K562 (cell line): ENCODE measurements around the gene LRPAP1. TPM values are rescaled to one million over a fixed set of nuclear protein-coding genes. Genes with fewer than 3 reads are reported as not detected.
"Not testable (repeated sequence)": the region's sequence is repeated elsewhere in the genome, so short reads cannot be mapped to it uniquely, and the experiment has no call there.

Experiments used
- ATAC-seq: fragments of 200-7000 bp; cut with Tn5 transposase; 3 replicates; pipeline ENCODE4 v1.9.1; 2020; ENCODE audit warnings: moderate library complexity
- BruUV-seq: library from RNA; stranded (reverse); fragments of 400-500 nt; replicated peaks from 2 replicates; lab custom pipeline; 2021; lab: Mats Ljungman, UMichigan
- CTCF ChIA-PET: fragments of 300-600 bp; formaldehyde crosslinking; extraction: SDS; loops from one replicate; lab custom pipeline; 2021; ENCODE audit warnings: low intra/inter-chr PET ratio; lab: Yijun Ruan, JAX
- POLR2A ChIA-PET: fragments of 300-600, 350-650 bp; sonication (Branson Sonifier 250); formaldehyde crosslinking; extraction: SDS; loops from one replicate; lab custom pipeline; 2021; ENCODE audit warnings: antibody characterized with exemption, inconsistent platforms; lab: Yijun Ruan, JAX
- DNase-seq, 4 experiments: peaks; one replicate each; pipeline versions ENCODE4 v3.0.0 to v3.0.0-alpha.2; 2011 to 2018; ENCODE audit warnings: low spot score in 3 of 4, mixed read lengths in 3 of 4; ENCODE audit errors: extremely low read depth in 1 of 4
- FAIRE-seq: peaks from 2 replicates; lab custom pipeline; 2011; peaks lifted over from hg19 to GRCh38; lab: Jason Lieb, UNC
- H2AFZ ChIP-seq: 2 replicates; pipeline ENCODE4 v1.6.0; 2011; ENCODE audit warnings: low read depth, low read length, control low read depth, inconsistent platforms
- H3K27ac ChIP-seq: fragments of 200-600 bp; 3 replicates; pipeline ENCODE4 v1.8.0; 2011; ENCODE audit warnings: low read depth, mild to moderate bottlenecking, control low read depth, inconsistent platforms, low read length, moderate library complexity, mixed read lengths; ENCODE audit errors: extremely low read depth
- H3K27me3 ChIP-seq, 2 experiments: fragments of 300-600 bp in 1 of 2; 2 replicates in 1 of 2; 3 replicates in 1 of 2; pipeline versions ENCODE4 v1.6.0 to v1.8.0; 2011; ENCODE audit warnings: inconsistent platforms in 2 of 2, low read length in 2 of 2, mild to moderate bottlenecking in 1 of 2, mixed read lengths in 1 of 2, moderate library complexity in 1 of 2; ENCODE audit not compliant: control insufficient read depth in 2 of 2, insufficient read depth in 2 of 2
- H3K36me3 ChIP-seq: fragments of 300-600 bp; 3 replicates; pipeline ENCODE4 v1.8.0; 2011; ENCODE audit warnings: mild to moderate bottlenecking, low read length, inconsistent platforms; ENCODE audit not compliant: control insufficient read depth, insufficient read depth
- H3K4me1 ChIP-seq, 2 experiments: fragments of 200-600 bp in 1 of 2; replicated peaks in 1 of 2; 2 replicates in 1 of 2; 3 replicates in 1 of 2; pipeline versions ENCODE4 v1.5.1 to v1.8.0; 2011; ENCODE audit warnings: inconsistent platforms in 2 of 2, low read length in 2 of 2, mild to moderate bottlenecking in 1 of 2, mixed read lengths in 1 of 2, moderate library complexity in 1 of 2; ENCODE audit not compliant: control insufficient read depth in 2 of 2, insufficient read depth in 2 of 2
- H3K4me2 ChIP-seq: 2 replicates; pipeline ENCODE4 v1.6.1; 2011; ENCODE audit warnings: low read length, control low read depth, inconsistent platforms, mixed read lengths; ENCODE audit not compliant: insufficient read depth
- H3K4me3 ChIP-seq: fragments of 200-600 bp; sonication (generic), shearing (Covaris generic); 2 replicates; pipeline ENCODE4 v1.5.1; 2016; ENCODE audit warnings: control low read depth, inconsistent platforms
- H3K79me2 ChIP-seq: fragments of 200-600 bp; 3 replicates; pipeline ENCODE4 v1.8.0; 2011; ENCODE audit warnings: low read length, inconsistent platforms; ENCODE audit not compliant: control insufficient read depth, insufficient read depth
- H3K9ac ChIP-seq, 2 experiments: 2 replicates each; pipeline versions ENCODE4 v1.6.0 to v1.6.1; 2011; ENCODE audit warnings: low read depth in 2 of 2, low read length in 2 of 2, control low read depth in 1 of 2, inconsistent platforms in 1 of 2, mild to moderate bottlenecking in 1 of 2, mixed read lengths in 1 of 2; ENCODE audit not compliant: insufficient read depth in 1 of 2
- H3K9me1 ChIP-seq: one replicate; pipeline ENCODE4 v1.6.0; 2011; ENCODE audit warnings: inconsistent platforms, mild to moderate bottlenecking, low read length, moderate library complexity; ENCODE audit not compliant: control insufficient read depth, insufficient read depth
- H3K9me3 ChIP-seq: replicated peaks from 2 replicates; pipeline ENCODE4 v1.5.1; 2011; ENCODE audit warnings: low read depth, low read length, inconsistent platforms; ENCODE audit not compliant: control insufficient read depth, insufficient read depth
- H4K20me1 ChIP-seq: replicated peaks from 2 replicates; pipeline ENCODE4 v1.6.1; 2011; ENCODE audit warnings: low read length, inconsistent platforms, mixed read lengths; ENCODE audit not compliant: control insufficient read depth, insufficient read depth
- WGBS: fragments of 100-300 bp; shearing (Covaris generic); methylation state at CpG from one replicate; pipeline ENCODE4 v1.1.6; 2016; ENCODE audit warnings: low coverage, mixed read lengths; ENCODE audit not compliant: insufficient coverage; ENCODE audit errors: missing lambda C conversion rate; 5-methylcytosine and 5-hydroxymethylcytosine counted together
- in situ Hi-C: fragments of 300-500 bp; cut with MboI; formaldehyde crosslinking; loops from 4 replicates; pipeline ENCODE4 v1.15.0; 2018; ENCODE audit warnings: inconsistent platforms, mixed read lengths
- intact Hi-C: fragments of 100-400 bp; cut with micrococcal nuclease; formaldehyde crosslinking; loops from 2 replicates; pipeline ENCODE4 v1.14.2; 2022
- polyA plus RNA-seq, 8 experiments: library from polyadenylated mRNA; depleted of rRNA in 4 of 8; stranded (reverse) in 5 of 8; unstranded in 3 of 8; fragments of >200 nt; fragmentation: Nextera tagmentation in 2 of 8; fragmentation: Illumina TruSeq in 1 of 8; extraction: Ambion mirVana in 2 of 8; extraction: Trizol in 1 of 8; gene quantifications; 2 replicates each; pipeline versions ENCODE4 v1.2.1 to v1.2.3, GENCODE V29; 2011 to 2014; ENCODE audit warnings: inconsistent platforms in 1 of 8, missing spikeins in 1 of 8
- total RNA-seq, 7 experiments: library from RNA; depleted of rRNA in 6 of 7; stranded (reverse); fragments of >200 nt in 6 of 7; fragmentation: Illumina TruSeq in 2 of 7; extraction: Trizol in 2 of 7; gene quantifications; 2 replicates each; pipeline versions ENCODE4 v1.2.1 to v1.2.3, GENCODE V29; 2011 to 2021; ENCODE audit warnings: low replicate concordance in 1 of 7

LRPAP1 gene
- total and polyA plus RNA-seq, 9 of the 15 experiments (the other 6 are each of a cell fraction or from before 2014, with no cell fraction given) = 1.1 to 75.5 (median 41.8) TPM

GRCh38 chr4:3578052-3578451 lies 45.8 kb upstream of the LRPAP1 start:
- ATAC-seq, BruUV-seq, H3K27ac ChIP-seq, FAIRE-seq, H2AFZ ChIP-seq, H3K27me3 ChIP-seq, H3K4me3 ChIP-seq, H3K79me2 ChIP-seq, H3K4me1 ChIP-seq, H3K9me3 ChIP-seq, H4K20me1 ChIP-seq, in situ Hi-C loops, DNase-seq, H3K9me1 ChIP-seq, intact Hi-C loops, CTCF ChIA-PET, POLR2A ChIA-PET, H3K9ac ChIP-seq, H3K36me3 ChIP-seq, H3K4me2 ChIP-seq: not testable (repeated sequence)
- WGBS = 0% methylated on average over 1 of the region's 3 CpGs

GRCh38 chr4:3577208-3577892 lies 45.1 kb upstream of the LRPAP1 start:
- FAIRE-seq, DNase-seq, POLR2A ChIA-PET, H3K27ac ChIP-seq, CTCF ChIA-PET, BruUV-seq, H3K4me3 ChIP-seq, in situ Hi-C loops, H2AFZ ChIP-seq, H3K4me2 ChIP-seq, H3K9me3 ChIP-seq, H3K9me1 ChIP-seq, intact Hi-C loops, H3K9ac ChIP-seq, H3K4me1 ChIP-seq, H3K36me3 ChIP-seq, H3K79me2 ChIP-seq, H4K20me1 ChIP-seq, ATAC-seq: not testable (repeated sequence)
- H3K27me3 ChIP-seq = peaks cover 0 to 17% of the 10 kb centered on the region in 2 experiments; a peak in 3 of 5 replicates
- WGBS = 0% methylated on average over 10 of the region's 11 CpGs

- in situ Hi-C loops, H4K20me1 ChIP-seq, H3K36me3 ChIP-seq, H3K9me1 ChIP-seq, CTCF ChIA-PET, H3K4me3 ChIP-seq, BruUV-seq, H3K9me3 ChIP-seq, H3K4me1 ChIP-seq, H3K9ac ChIP-seq, DNase-seq, FAIRE-seq, H2AFZ ChIP-seq, H3K27ac ChIP-seq, H3K79me2 ChIP-seq, POLR2A ChIA-PET, H3K4me2 ChIP-seq, intact Hi-C loops: not testable (repeated sequence)
- WGBS = 0% methylated on average over 12 of the region's 21 CpGs
- peaks cover 0 to 23% of the 10 kb centered on the region in 2 experiments; a peak in 3 of 5 replicates for H3K27me3 ChIP-seq
- peak; percentile 18; the same call in 2 of the 3 replicates for ATAC-seq
These were observed 44.4 kb upstream of the LRPAP1 start for GRCh38 chr4:3576533-3577207.
